Measurements from ENCODE around the gene SYPL1. TPM values are rescaled to one million over a fixed set of nuclear protein-coding genes. Genes with fewer than 3 reads are reported as not detected.

Gene SYPL1
- total and polyA plus RNA-seq, 12 donors = 25.0 to 107 (median 80.7) TPM

DNA sequence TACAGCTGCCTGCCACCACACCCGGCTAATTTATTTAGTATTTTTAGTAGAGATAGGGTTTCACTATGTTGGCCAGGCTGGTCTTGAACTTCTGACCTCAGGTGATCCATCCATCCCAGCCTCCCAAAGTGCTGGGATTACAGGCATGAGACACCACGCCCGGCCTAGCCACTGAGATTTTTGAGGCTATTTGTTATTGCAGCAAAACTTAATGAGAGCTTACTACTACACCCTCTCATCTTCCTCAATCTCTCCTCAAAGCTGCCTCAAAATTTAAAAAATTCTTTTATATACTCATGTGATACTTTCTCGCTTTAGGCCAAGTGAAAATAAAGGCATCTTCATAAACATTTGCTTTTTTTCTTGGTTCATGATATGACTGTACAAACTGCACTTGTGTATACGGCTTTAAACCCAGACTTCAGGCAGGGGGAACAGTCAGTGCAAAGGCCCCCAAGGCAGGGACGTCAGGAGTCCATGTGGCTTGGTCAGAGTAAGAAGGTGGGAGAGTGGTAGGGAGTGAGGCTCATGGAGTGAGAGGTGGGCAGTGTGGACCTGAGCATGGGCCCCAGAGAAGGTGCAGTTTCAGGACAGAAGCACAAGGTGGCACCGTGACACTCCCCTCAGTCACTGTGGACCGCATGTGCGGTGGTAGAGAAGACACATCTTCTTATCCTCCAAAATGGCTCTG lies 55.5 kb downstream of the SYPL1 start:
- H3K4me1 ChIP-seq (replicated peaks in 1 of 2) = peaks cover 0 to 2% of the 10 kb centered on the region in 2 donors
- WGBS, 4 donors = 37 to 40% (median 38%) methylated on average over 9 of the region's 9 CpGs
- intact Hi-C loops (cut with DNase I) = loop anchor here in 1 of 2 donors (2.0 to 5.0 kb wide), 2 partner anchors 41 to 96 kb away; no protein-coding TSS in a partner anchor

DNA sequence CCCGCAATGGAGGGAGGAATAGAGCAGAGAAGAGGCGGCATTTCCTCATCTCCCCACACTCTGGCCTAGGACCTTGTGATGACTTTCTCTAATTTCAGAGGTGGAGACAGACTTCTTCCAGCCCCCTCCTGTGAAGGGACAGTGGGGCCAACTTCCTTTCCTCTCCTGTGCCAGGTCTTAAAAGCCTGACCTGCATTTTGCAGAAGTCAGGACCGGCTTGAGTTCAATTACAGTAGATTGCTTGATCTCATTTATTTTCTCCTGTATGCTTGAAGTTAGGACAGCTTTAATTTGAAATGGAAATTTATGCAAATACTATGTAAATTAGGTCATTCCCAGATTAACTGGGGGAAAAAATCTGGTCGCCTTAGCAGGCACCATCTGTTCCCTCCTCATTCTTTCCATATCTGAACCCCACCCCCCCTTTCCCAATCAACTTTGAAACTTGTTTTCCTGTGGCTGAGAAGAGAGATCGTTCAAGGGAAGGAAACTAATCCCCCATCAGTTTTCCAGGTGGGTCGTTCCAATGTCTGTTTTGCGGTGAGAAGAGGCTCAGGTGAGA lies 57.1 kb downstream of the SYPL1 start:
- H3K27me3 ChIP-seq = no peaks in the 10 kb centered on the region
- DNase-seq = no peak
- H3K4me3 ChIP-seq = no peak overlapping the region
- no peak for TF ChIP-seq POLR2A (IDR thresholded peaks at IDR 0.05)
- TF ChIP-seq, protein P1, sequence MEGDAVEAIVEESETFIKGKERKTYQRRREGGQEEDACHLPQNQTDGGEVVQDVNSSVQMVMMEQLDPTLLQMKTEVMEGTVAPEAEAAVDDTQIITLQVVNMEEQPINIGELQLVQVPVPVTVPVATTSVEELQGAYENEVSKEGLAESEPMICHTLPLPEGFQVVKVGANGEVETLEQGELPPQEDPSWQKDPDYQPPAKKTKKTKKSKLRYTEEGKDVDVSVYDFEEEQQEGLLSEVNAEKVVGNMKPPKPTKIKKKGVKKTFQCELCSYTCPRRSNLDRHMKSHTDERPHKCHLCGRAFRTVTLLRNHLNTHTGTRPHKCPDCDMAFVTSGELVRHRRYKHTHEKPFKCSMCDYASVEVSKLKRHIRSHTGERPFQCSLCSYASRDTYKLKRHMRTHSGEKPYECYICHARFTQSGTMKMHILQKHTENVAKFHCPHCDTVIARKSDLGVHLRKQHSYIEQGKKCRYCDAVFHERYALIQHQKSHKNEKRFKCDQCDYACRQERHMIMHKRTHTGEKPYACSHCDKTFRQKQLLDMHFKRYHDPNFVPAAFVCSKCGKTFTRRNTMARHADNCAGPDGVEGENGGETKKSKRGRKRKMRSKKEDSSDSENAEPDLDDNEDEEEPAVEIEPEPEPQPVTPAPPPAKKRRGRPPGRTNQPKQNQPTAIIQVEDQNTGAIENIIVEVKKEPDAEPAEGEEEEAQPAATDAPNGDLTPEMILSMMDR (IDR thresholded peaks at IDR 0.05) = no peak
- H3K27ac ChIP-seq = no peak overlapping the region
- intact Hi-C loops (cut with DNase I) = loop anchor here in 1 of 2 donors (5.0 kb wide), 1 partner anchor 42 kb away; no protein-coding TSS in a partner anchor
- peaks cover 8 to 11% of the 10 kb centered on the region in 2 donors for H3K4me1 ChIP-seq (replicated peaks in 1 of 2)
- no peaks in the 10 kb centered on the region for H3K36me3 ChIP-seq (replicated peaks in 1 of 2)
- 82 to 89% (median 84%) methylated on average over 7 of the region's 7 CpGs for WGBS, 4 donors
- H3K9me3 ChIP-seq (replicated peaks in 1 of 3) = no peaks in the 10 kb centered on the region

More for the DNA sequence above, 55.5 kb downstream of the SYPL1 start:
- H3K27ac ChIP-seq = no peak overlapping the region
- no peaks in the 10 kb centered on the region for H3K27me3 ChIP-seq
- H3K36me3 ChIP-seq (replicated peaks in 1 of 2) = no peaks in the 10 kb centered on the region
- H3K4me3 ChIP-seq = no peak overlapping the region
- no peaks in the 10 kb centered on the region for H3K9me3 ChIP-seq (replicated peaks in 1 of 3)
- DNase-seq = peak; percentile 73 to 90 (median 84)
- TF ChIP-seq, protein P1 (IDR thresholded peaks at IDR 0.05) = peak; percentile 81 to 96 (median 92)
- no peak for TF ChIP-seq POLR2A (IDR thresholded peaks at IDR 0.05)

DNA sequence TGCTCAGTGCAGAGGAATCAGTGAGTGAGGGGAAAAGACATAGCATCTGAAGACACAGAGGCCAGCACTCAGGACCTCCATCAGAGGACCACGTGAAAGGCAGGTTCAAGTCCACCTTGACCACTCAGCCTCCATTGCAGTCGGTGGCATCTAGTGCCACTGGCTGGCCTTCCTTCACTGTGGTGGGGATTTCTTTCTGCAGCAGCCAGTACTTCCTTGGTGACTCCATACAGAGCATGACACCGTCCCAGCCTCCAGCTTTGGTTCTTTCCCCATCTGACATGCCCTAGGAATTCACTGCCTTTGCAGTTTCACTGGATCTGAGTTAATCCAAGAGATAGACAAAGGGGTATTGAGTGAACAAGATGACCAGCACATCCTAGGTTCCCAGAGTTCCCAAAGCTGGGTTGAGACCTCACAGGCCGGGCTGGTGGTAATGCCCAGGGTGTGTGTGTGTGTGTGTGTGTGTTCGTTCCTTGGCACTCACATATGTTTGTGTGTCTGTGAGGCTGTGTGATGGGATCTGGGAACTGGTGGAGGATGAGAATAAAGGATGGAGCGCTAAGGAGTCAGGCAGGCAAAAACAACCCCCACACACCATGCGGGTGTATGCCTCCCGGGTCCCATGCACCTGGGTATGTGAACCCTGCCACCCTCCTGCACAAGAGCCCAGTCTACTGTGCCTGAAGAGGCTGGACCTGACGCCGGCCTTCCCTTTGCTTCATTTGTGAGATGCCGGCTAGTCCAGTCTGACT lies 57.8 kb downstream of the SYPL1 start:
- no peaks in the 10 kb centered on the region for H3K9me3 ChIP-seq (replicated peaks in 1 of 3)
- H3K36me3 ChIP-seq (replicated peaks in 1 of 2) = no peaks in the 10 kb centered on the region
- no peak for TF ChIP-seq POLR2A (IDR thresholded peaks at IDR 0.05)
- TF ChIP-seq, protein P1 (IDR thresholded peaks at IDR 0.05) = no peak
- no peak for DNase-seq
- intact Hi-C loops (cut with DNase I) = no loop called here
- H3K27ac ChIP-seq = no peak overlapping the region
- H3K4me3 ChIP-seq = no peak overlapping the region
- no peaks in the 10 kb centered on the region for H3K27me3 ChIP-seq
- 93 to 96% (median 94%) methylated on average over 11 of the region's 11 CpGs for WGBS, 4 donors
- peaks cover 8 to 12% of the 10 kb centered on the region in 2 donors for H3K4me1 ChIP-seq (replicated peaks in 1 of 2)

DNA sequence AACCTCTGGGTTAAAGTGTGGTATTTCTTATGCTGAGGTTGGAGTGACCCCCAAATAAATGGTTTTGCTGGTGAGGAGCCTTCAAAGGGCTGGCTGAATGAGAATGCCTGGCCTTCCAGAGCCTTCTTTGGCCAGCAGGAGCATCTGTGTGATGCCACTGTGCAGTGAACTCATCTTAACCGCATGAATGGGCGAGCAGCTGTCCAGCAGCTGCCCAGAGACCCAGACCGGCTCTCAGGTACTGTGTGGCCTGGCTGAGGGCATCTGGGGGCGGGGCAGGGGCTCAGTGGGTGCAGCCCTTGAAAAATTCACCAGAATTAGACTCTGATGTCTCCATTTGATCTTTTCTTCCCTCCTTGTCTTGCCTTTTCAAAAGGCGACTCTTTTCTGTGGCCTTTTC lies 59.0 kb downstream of the SYPL1 start:
- Histone ChIP-seq H3K27me3 (no peaks in the 10 kb centered on the region), H3K4me3 (no peak overlapping the region), H3K27ac (no peak overlapping the region), H3K9me3 (replicated peaks in 1 of 3) (no peaks in the 10 kb centered on the region), H3K36me3 (replicated peaks in 1 of 2) (no peaks in the 10 kb centered on the region), H3K4me1 (replicated peaks in 1 of 2) (peaks cover 8 to 12% of the 10 kb centered on the region in 2 donors)
- no peak for DNase-seq
- TF ChIP-seq, protein P1 (IDR thresholded peaks at IDR 0.05) = no peak
- TF ChIP-seq POLR2A (IDR thresholded peaks at IDR 0.05) = no peak
- intact Hi-C loops (cut with DNase I) = no loop called here
- WGBS, 4 donors = 82 to 93% (median 89%) methylated on average over 3 to 5 of the region's 5 CpGs
